ENCODE measurements around the gene CCDC63.
A peak's percentile ranks its signal among the peaks of the same experiment; 100 is the strongest.

CCDC63 gene

DNA sequence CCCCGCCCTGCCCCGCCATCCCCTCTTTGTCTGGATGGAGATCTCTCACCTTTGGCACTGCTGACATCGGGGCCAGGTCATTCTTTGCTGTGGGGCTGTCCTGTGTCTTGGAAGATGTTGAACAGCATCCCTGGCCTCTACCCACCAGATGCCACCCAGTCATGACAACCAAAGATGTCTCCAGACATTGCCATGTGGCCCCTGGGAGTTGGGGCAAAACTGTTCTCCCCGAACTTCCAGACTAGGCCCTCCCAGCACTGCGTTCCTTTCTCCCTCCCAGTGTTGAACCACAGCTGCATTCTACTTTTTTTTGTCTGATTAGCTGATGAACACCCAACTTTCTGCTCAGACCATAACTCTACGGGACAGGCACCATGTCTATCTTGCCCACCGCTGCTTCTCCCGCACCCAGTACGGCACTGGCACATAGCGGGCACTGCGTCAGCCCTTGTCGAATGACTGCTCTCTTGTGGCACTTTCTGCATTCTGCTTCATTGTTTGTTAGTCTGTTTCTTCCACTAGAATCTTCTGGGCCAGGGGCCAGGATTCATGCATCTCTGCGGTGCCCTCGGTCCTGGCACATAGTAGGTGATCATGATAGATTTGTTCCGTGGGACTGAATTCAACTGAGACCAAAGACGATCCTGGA lies 86.7 kb downstream of the CCDC63 start:
- no peaks in the 10 kb centered on the region for H3K4me1 ChIP-seq (ENCODE audit: control insufficient read depth, insufficient read depth, low read length, unreplicated experiment)

DNA sequence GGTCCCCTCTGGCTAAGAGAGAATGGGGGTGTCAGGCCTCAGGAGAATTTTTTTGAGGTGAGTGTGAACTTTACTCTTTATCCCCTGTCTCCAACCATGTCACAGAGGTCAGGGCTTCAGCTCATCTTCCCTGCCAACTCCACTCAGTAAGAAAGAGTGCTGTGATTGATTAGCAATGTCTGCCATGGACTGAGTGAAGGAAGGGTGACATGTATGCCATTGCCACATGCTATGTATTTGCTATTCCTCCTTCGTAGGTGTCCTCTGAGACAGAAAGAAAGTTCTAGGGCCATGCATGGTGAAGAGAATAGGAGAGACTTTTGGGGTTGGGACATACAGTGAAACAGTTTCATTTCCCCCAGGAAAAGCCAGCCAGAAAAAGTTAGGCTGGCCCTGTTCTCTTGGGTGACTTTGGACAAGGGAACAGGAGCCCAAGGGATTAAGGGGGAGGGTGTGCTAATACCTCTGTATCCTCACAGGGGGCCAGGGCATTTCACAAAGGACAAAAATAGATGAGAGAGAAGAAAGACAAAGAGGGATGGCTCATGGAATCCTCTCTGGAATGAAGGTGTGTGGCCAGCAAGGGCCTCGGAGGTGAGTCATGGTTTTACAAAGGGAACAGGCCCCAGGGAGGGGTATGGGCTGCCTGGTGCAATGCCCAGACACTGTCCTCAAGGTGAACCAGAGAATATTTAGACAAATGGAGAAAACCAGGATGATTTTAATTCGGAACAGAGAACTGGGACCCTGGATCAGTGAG lies 87.5 kb downstream of the CCDC63 start:
- Histone ChIP-seq H3K27ac (ENCODE audit: low read depth, low read length) (no peak overlapping the region), H2AFZ (ENCODE audit: low read length, unreplicated experiment) (no peak overlapping the region), H3K4me1 (ENCODE audit: control insufficient read depth, insufficient read depth, low read length, unreplicated experiment) (no peaks in the 10 kb centered on the region), H3K4me3 (ENCODE audit: low read depth, low read length) (no peak overlapping the region), H3K79me2 (ENCODE audit: control insufficient read depth, insufficient read depth, low read length, unreplicated experiment) (no peaks in the 10 kb centered on the region), H3K27me3 (ENCODE audit: insufficient read depth, low read length) (peaks cover 17% of the 10 kb centered on the region), H3K36me3 (ENCODE audit: insufficient read depth, low read length) (no peaks in the 10 kb centered on the region)

More for the DNA sequence above, 86.7 kb downstream of the CCDC63 start:
- H3K27me3 ChIP-seq (ENCODE audit: insufficient read depth, low read length): peaks cover 13% of the 10 kb centered on the region
- no peak overlapping the region for H2AFZ ChIP-seq (ENCODE audit: low read length, unreplicated experiment)
- no peak overlapping the region for H3K27ac ChIP-seq (ENCODE audit: low read depth, low read length)
- H3K4me3 ChIP-seq (ENCODE audit: low read depth, low read length): no peak overlapping the region
- H3K36me3 ChIP-seq (ENCODE audit: insufficient read depth, low read length): no peaks in the 10 kb centered on the region
- no peaks in the 10 kb centered on the region for H3K79me2 ChIP-seq (ENCODE audit: control insufficient read depth, insufficient read depth, low read length, unreplicated experiment)

DNA sequence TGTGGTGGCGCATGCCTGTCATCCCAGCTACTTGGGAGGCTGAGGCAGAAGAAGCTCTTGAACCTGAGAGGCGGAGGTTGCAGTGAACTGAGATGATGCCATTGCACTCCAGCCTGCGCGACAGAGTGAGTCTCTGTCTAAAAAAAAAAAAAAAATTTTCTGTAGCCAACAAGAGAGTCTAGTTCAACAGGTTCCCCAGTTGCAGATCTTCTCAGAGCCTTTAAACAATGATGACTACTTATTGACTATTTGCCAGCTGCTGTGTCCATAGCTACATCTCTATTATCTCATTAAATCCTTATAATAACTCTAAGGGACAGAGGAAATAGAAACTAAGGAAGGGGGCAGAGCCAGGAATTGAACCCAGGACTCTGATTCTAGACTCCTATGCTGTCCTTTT lies 88.8 kb downstream of the CCDC63 start:
- no peaks in the 10 kb centered on the region for H3K79me2 ChIP-seq (ENCODE audit: control insufficient read depth, insufficient read depth, low read length, unreplicated experiment)
- no peak overlapping the region for H3K27ac ChIP-seq (ENCODE audit: low read depth, low read length)
- no peaks in the 10 kb centered on the region for H3K4me1 ChIP-seq (ENCODE audit: control insufficient read depth, insufficient read depth, low read length, unreplicated experiment)
- H3K27me3 ChIP-seq (ENCODE audit: insufficient read depth, low read length): peaks cover 25% of the 10 kb centered on the region
- no peak overlapping the region for H3K4me3 ChIP-seq (ENCODE audit: low read depth, low read length)
- H2AFZ ChIP-seq (ENCODE audit: low read length, unreplicated experiment): no peak overlapping the region
- no peaks in the 10 kb centered on the region for H3K36me3 ChIP-seq (ENCODE audit: insufficient read depth, low read length)

DNA sequence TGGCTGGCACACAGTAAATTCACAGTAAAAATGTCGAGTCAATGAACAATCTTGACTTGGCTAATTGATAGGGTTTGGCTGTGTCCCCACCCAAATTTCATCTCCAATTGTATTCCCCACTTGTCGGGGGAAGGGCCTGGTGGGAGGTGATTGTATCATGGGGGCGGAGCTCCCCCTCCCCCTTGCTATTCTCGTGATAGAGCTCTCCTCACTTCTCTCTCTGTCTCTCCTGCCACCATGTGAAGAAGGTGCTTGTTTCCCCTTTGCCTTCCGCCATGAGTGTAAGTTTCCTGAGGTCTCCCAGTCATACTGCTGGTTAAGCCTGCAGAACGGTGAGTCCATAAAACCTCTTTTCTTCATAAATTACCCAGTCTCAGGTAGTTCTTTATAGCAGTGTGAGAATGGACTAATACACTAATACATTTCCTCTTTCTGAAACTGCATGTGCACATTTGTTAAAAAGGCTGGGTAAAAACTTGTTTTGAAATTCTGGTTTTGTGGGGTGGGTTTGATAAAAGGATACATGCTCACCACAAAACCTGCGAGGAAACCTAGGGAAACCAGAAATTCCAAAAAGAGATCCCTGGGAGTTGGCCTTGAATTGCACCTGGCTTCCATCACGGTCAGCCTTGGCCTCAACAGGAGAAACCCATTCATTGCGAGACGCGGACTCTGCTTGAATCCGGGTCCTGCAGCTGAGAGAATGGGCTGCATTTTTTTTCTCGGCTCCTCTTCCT lies 89.7 kb downstream of the CCDC63 start:
- peaks cover 34% of the 10 kb centered on the region for H3K27me3 ChIP-seq (ENCODE audit: insufficient read depth, low read length)
- H3K27ac ChIP-seq (ENCODE audit: low read depth, low read length): no peak overlapping the region
- no peak overlapping the region for H3K4me3 ChIP-seq (ENCODE audit: low read depth, low read length)
- no peaks in the 10 kb centered on the region for H3K79me2 ChIP-seq (ENCODE audit: control insufficient read depth, insufficient read depth, low read length, unreplicated experiment)
- H3K4me1 ChIP-seq (ENCODE audit: control insufficient read depth, insufficient read depth, low read length, unreplicated experiment): no peaks in the 10 kb centered on the region
- no peak overlapping the region for H2AFZ ChIP-seq (ENCODE audit: low read length, unreplicated experiment)
- no peaks in the 10 kb centered on the region for H3K36me3 ChIP-seq (ENCODE audit: insufficient read depth, low read length)

DNA sequence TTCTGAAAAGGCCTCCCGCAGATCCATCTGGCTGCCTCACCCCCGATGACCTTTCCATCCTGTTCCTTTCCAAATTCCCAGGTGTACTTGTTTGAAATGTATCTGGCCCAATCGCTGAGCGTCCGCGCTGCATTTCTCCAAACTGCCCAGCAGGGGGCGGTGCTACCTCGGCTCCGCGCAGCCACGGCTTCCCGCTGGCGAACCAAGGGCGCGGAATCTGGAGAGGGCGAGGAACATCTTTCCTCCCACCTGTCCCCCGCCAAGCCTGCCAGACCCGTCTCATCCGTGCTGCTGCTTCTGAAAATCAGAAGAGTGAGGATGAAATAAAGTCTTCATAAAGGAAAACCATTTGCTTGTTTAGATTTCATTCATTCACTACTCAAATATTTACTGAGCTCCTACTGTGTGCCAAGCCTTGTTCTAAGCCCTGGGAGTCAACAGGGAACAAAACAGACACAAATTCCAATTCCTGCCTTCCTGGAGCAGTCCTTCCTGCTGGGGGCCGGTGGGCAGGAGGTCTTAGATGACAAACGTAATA lies 90.4 kb downstream of the CCDC63 start:
- no peaks in the 10 kb centered on the region for H3K4me1 ChIP-seq (ENCODE audit: control insufficient read depth, insufficient read depth, low read length, unreplicated experiment)
- peak overlapping the region; percentile 2 for H2AFZ ChIP-seq (ENCODE audit: low read length, unreplicated experiment)
- no peak overlapping the region for H3K4me3 ChIP-seq (ENCODE audit: low read depth, low read length)
- H3K27me3 ChIP-seq (ENCODE audit: insufficient read depth, low read length): peaks cover 36% of the 10 kb centered on the region
- H3K79me2 ChIP-seq (ENCODE audit: control insufficient read depth, insufficient read depth, low read length, unreplicated experiment): no peaks in the 10 kb centered on the region
- no peak overlapping the region for H3K27ac ChIP-seq (ENCODE audit: low read depth, low read length)
- H3K36me3 ChIP-seq (ENCODE audit: insufficient read depth, low read length): no peaks in the 10 kb centered on the region

DNA sequence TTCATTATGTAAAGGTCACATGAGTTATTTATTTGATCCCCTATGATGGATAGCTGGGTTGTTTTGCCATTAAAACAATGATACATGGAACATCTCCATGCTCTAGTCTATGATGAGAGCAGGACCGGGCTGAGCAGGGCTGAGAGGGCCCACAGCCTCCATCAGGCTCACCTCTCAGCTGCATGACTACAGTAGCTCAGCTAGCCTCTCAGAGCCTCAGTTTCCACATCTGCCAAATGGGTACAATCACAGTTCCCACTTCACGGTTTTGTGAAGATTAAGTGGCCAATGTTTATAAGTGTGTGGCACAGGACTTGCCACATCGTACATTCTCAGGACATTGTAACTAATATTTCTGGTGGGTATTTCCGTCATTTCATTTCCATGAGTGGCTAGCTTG lies 93.5 kb downstream of the CCDC63 start:
- no peak overlapping the region for H3K4me3 ChIP-seq (ENCODE audit: low read depth, low read length)
- no peak overlapping the region for H3K27ac ChIP-seq (ENCODE audit: low read depth, low read length)
- no peak overlapping the region for H2AFZ ChIP-seq (ENCODE audit: low read length, unreplicated experiment)
- no peaks in the 10 kb centered on the region for H3K36me3 ChIP-seq (ENCODE audit: insufficient read depth, low read length)
- no peaks in the 10 kb centered on the region for H3K4me1 ChIP-seq (ENCODE audit: control insufficient read depth, insufficient read depth, low read length, unreplicated experiment)
- H3K79me2 ChIP-seq (ENCODE audit: control insufficient read depth, insufficient read depth, low read length, unreplicated experiment): no peaks in the 10 kb centered on the region
- peaks cover 65% of the 10 kb centered on the region for H3K27me3 ChIP-seq (ENCODE audit: insufficient read depth, low read length)

DNA sequence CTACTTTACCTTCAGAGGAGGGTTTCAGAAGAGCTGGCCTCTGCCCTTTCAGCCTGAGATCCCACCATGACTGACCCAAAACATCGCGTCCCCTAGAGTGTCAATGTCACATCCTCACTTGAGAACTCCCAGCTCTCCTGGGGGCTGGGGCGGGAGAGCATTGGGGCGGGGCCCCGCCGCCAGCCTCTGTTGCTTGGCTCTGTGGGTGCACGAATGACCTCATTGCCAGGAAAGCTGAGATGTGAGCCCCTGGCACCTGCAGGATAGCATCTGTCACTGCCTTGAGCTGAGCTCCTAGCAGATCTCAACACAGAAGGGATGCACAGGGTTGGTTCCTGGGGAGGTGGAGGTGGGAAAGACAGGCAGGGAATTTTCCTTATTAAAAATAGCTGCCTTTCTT lies 94.1 kb downstream of the CCDC63 start:
- H3K36me3 ChIP-seq (ENCODE audit: insufficient read depth, low read length): no peaks in the 10 kb centered on the region
- H2AFZ ChIP-seq (ENCODE audit: low read length, unreplicated experiment): no peak overlapping the region
- no peaks in the 10 kb centered on the region for H3K79me2 ChIP-seq (ENCODE audit: control insufficient read depth, insufficient read depth, low read length, unreplicated experiment)
- no peak overlapping the region for H3K27ac ChIP-seq (ENCODE audit: low read depth, low read length)
- no peak overlapping the region for H3K4me3 ChIP-seq (ENCODE audit: low read depth, low read length)
- no peaks in the 10 kb centered on the region for H3K4me1 ChIP-seq (ENCODE audit: control insufficient read depth, insufficient read depth, low read length, unreplicated experiment)
- H3K27me3 ChIP-seq (ENCODE audit: insufficient read depth, low read length): peaks cover 68% of the 10 kb centered on the region

DNA sequence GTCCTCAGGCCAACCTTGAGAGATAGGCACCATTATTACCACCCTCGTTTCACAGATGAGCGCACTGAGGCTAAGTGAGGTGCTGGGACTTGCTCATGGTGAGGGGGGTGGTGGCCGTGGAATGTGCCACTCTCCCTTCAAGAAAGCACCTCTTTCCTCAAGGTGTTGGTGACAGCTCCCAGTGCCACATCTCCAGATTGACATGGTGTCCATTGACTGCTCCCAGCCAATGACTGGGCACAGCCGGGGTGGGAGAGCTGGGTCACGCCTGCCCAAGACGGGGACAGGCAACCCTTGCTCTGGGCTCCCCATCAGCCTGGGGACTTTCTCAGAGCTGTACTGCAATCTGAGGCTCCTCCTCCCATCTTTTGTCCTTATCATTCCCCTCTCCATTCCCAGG lies 94.6 kb downstream of the CCDC63 start:
- Histone ChIP-seq H3K36me3 (ENCODE audit: insufficient read depth, low read length) (no peaks in the 10 kb centered on the region), H3K4me3 (ENCODE audit: low read depth, low read length) (no peak overlapping the region), H2AFZ (ENCODE audit: low read length, unreplicated experiment) (no peak overlapping the region), H3K27me3 (ENCODE audit: insufficient read depth, low read length) (peaks cover 67% of the 10 kb centered on the region), H3K79me2 (ENCODE audit: control insufficient read depth, insufficient read depth, low read length, unreplicated experiment) (no peaks in the 10 kb centered on the region), H3K4me1 (ENCODE audit: control insufficient read depth, insufficient read depth, low read length, unreplicated experiment) (no peaks in the 10 kb centered on the region), H3K27ac (ENCODE audit: low read depth, low read length) (no peak overlapping the region)

DNA sequence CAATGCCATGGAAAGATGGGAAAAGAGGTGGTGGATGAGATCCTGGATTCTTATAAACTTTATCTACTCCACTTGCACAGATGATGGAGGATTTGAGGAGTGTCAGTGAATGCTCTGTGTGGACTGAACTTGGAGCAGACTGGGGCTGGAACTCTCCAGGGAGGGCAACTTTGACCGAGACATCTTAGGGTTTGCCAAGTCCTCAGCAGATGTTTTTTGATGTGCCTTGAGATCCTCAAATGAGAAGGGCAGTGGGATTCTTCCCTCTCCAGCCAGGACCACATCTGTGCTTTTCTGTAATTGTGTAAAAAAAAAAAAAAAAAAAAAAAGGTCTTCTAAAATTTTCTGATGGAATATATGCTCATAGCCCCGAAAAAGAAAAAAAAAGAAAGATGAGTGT lies 96.6 kb downstream of the CCDC63 start:
- H3K4me3 ChIP-seq (ENCODE audit: low read depth, low read length): no peak overlapping the region
- H3K27me3 ChIP-seq (ENCODE audit: insufficient read depth, low read length): peaks cover 71% of the 10 kb centered on the region

DNA sequence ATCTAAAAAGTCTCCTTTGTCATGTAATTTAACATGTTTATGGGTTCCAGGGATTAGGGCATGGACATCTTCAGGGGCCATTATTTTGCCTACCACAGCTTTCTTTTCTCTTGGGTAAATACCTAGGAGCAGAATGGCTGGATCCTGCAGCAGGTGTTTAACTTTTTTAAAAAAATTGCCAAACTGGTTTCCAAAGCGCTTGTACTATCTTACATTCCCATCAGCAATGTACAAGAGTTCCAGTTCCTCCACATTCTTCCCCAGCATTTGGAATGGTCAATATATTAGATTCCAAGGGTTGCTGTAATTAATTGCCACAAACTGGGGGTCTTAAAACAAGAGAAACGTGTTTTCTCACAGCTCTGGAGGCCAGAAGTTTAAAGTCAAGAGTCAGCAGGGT lies 101.3 kb downstream of the CCDC63 start:
- Histone ChIP-seq H3K4me3 (ENCODE audit: low read depth, low read length) (no peak overlapping the region), H3K4me1 (ENCODE audit: control insufficient read depth, insufficient read depth, low read length, unreplicated experiment) (no peaks in the 10 kb centered on the region), H3K36me3 (ENCODE audit: insufficient read depth, low read length) (no peaks in the 10 kb centered on the region), H3K27ac (ENCODE audit: low read depth, low read length) (no peak overlapping the region), H3K79me2 (ENCODE audit: control insufficient read depth, insufficient read depth, low read length, unreplicated experiment) (no peaks in the 10 kb centered on the region), H2AFZ (ENCODE audit: low read length, unreplicated experiment) (no peak overlapping the region), H3K27me3 (ENCODE audit: insufficient read depth, low read length) (peaks cover 51% of the 10 kb centered on the region)

More for the DNA sequence above, 96.6 kb downstream of the CCDC63 start:
- Histone ChIP-seq H3K36me3 (ENCODE audit: insufficient read depth, low read length) (no peaks in the 10 kb centered on the region), H3K4me1 (ENCODE audit: control insufficient read depth, insufficient read depth, low read length, unreplicated experiment) (no peaks in the 10 kb centered on the region), H3K27ac (ENCODE audit: low read depth, low read length) (no peak overlapping the region), H3K79me2 (ENCODE audit: control insufficient read depth, insufficient read depth, low read length, unreplicated experiment) (no peaks in the 10 kb centered on the region), H2AFZ (ENCODE audit: low read length, unreplicated experiment) (no peak overlapping the region)

All from ACC112 (cell line).